Esophagus muscularis mucosa (tissue), 4 donors: ENCODE data around the gene PRF1. TPM values are rescaled to one million over a fixed set of nuclear protein-coding genes. Genes with fewer than 3 reads are reported as not detected.

Experiments used
- DNase-seq: peaks from one replicate; pipeline ENCODE4 v3.0.0-alpha.2; 2017; ENCODE audit errors: extremely low spot score
- H3K27ac ChIP-seq, 4 donors: fragments of 200-600 bp; sonication (generic); replicated peaks in 1 of 4; 1 replicate in 3 of 4; 2 replicates in 1 of 4; pipeline ENCODE4 v1.5.1; 2016 to 2019; ENCODE audit warnings: mild to moderate bottlenecking in 1 of 4
- H3K27me3 ChIP-seq, 4 donors: fragments of 200-600 bp; sonication (generic); one replicate each; pipeline versions ENCODE4 v1.5.1 to v1.6.0; 2016 to 2019
- H3K36me3 ChIP-seq, 4 donors: fragments of 200-600 bp; sonication (generic); one replicate each; pipeline ENCODE4 v1.5.1; 2016 to 2019
- H3K4me1 ChIP-seq, 4 donors: fragments of 200-600 bp; sonication (generic); one replicate each; pipeline ENCODE4 v1.5.1; 2016 to 2019
- H3K4me3 ChIP-seq, 4 donors: fragments of 200-600 bp; sonication (generic); 1 replicate in 2 of 4; 2 replicates in 2 of 4; pipeline ENCODE4 v1.5.1; 2016 to 2019; ENCODE audit warnings: mild to moderate bottlenecking in 4 of 4, moderate library complexity in 1 of 4
- H3K9me3 ChIP-seq, 4 donors: fragments of 200-600 bp; sonication (generic); 1 replicate in 3 of 4; 2 replicates in 1 of 4; pipeline ENCODE4 v1.5.1; 2016 to 2019
- EP300 ChIP-seq: sonication (generic); formaldehyde crosslinking; IDR thresholded peaks from one replicate; pipeline ENCODE4 v1.6.1; 2017; ENCODE audit warnings: antibody characterized with exemption
- POLR2A ChIP-seq: fragments of 450-650 bp; IDR thresholded peaks from one replicate; pipeline ENCODE4 v1.6.1; 2017; ENCODE audit warnings: antibody characterized with exemption, moderate library complexity, mild to moderate bottlenecking, low read depth
- POLR2AphosphoS5 ChIP-seq, 2 donors: sonication (generic); formaldehyde crosslinking; IDR thresholded peaks; one replicate each; pipeline ENCODE4 v1.6.1; 2017; ENCODE audit warnings: antibody characterized with exemption in 2 of 2
- WGBS: methylation state at CpG from one replicate; pipeline ENCODE4 v1.1.5; 2018; 5-methylcytosine and 5-hydroxymethylcytosine counted together
- intact Hi-C: fragments of 100-400 bp; cut with DNase I; formaldehyde crosslinking; loops from one replicate; pipeline ENCODE4 v1.15.1; 2023
- total RNA-seq, 4 donors: library from RNA; depleted of rRNA; stranded (reverse); fragments of >200 nt; gene quantifications; one replicate each; pipeline versions ENCODE4 v1.1.0 to v1.2.1, GENCODE V29; 2016
- TF ChIP-seq, protein P1 (sequence below), 3 experiments: fragments of 200-600 bp in 2 of 3; fragments of 450-650 bp in 1 of 3; sonication (generic) in 2 of 3; IDR thresholded peaks; one replicate each; pipeline ENCODE4 v1.5.1; 2017 to 2019; ENCODE audit warnings: antibody characterized with exemption in 3 of 3, mild to moderate bottlenecking in 2 of 3, moderate library complexity in 1 of 3

Gene PRF1
- total RNA-seq, 4 donors from 2014 or later, result 1.2 to 15.2 (median 2.4) TPM

DNA sequence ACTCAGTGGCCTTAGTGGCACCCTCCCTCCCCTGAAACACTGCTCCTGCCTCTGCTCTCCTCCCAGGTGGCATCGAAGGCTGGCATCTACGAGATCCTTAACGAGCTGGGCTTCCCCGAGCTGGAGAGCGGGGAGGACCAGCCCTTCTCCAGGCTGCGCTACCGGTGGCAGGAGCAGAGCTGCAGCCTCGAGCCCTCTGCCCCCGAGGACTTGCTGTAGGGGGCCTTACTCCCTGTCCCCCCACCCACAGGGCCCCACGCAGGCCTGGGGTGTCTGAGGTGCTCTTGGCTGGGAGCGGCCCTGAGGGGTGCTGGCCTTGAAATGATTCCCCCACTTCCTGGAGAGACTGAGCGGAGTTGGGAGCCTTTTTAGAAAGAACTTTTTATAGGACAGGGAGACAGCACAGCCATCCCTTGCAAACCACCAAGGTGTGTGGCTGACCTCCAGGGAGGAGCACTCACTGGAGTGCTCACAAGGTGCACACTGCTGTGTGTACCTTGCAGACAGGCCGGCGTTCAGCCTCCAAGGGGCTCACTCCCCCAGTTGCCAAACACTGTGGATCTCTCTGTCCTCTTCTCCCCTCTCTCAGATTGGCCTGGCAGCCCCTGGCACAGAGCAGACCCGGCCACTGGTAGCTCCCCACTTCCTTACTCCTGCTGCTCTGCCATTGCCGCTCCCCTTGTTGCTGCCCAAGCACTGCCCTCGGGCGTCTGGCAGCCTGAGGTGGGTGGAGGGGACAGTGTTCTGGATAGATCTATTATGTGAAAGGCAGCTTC, 35.8 kb downstream of the PRF1 start:
- Histone ChIP-seq H3K4me1 (peaks cover 3 to 16% (median 10%) of the 10 kb centered on the region in 4 donors), H3K4me3 (no peak overlapping the region), H3K36me3 (peaks cover 0 to 57% (median 19%) of the 10 kb centered on the region in 4 donors), H3K27ac (no peak overlapping the region), H3K27me3 (no peaks in the 10 kb centered on the region), H3K9me3 (no peaks in the 10 kb centered on the region)
- WGBS, result 88% methylated on average over 15 of the region's 18 CpGs
- TF ChIP-seq POLR2AphosphoS5 (IDR thresholded peaks at IDR 0.05), result no peak
- TF ChIP-seq, protein P1, sequence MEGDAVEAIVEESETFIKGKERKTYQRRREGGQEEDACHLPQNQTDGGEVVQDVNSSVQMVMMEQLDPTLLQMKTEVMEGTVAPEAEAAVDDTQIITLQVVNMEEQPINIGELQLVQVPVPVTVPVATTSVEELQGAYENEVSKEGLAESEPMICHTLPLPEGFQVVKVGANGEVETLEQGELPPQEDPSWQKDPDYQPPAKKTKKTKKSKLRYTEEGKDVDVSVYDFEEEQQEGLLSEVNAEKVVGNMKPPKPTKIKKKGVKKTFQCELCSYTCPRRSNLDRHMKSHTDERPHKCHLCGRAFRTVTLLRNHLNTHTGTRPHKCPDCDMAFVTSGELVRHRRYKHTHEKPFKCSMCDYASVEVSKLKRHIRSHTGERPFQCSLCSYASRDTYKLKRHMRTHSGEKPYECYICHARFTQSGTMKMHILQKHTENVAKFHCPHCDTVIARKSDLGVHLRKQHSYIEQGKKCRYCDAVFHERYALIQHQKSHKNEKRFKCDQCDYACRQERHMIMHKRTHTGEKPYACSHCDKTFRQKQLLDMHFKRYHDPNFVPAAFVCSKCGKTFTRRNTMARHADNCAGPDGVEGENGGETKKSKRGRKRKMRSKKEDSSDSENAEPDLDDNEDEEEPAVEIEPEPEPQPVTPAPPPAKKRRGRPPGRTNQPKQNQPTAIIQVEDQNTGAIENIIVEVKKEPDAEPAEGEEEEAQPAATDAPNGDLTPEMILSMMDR (IDR thresholded peaks at IDR 0.05), result no peak
- no peak for TF ChIP-seq POLR2A
- TF ChIP-seq EP300, result no peak
- intact Hi-C loops, result no loop called here
- DNase-seq, result no peak

- Histone ChIP-seq H3K27ac (no peak overlapping the region), H3K36me3 (peaks cover 0 to 50% (median 19%) of the 10 kb centered on the region in 4 donors), H3K4me3 (no peak overlapping the region), H3K4me1 (peaks cover 12 to 25% (median 18%) of the 10 kb centered on the region in 4 donors), H3K27me3 (no peaks in the 10 kb centered on the region), H3K9me3 (no peaks in the 10 kb centered on the region)
- DNase-seq, result no peak
- 81% methylated on average over 18 of the region's 18 CpGs for WGBS
- intact Hi-C loops, result no loop called here
- TF ChIP-seq, protein P1 (IDR thresholded peaks at IDR 0.05), result no peak
- TF ChIP-seq POLR2A (no peak), EP300 (no peak), POLR2AphosphoS5 (IDR thresholded peaks at IDR 0.05) (no peak)
Observed at GRCh38 chr10:70565556-70566514, 36.7 kb downstream of the PRF1 start.

- no peak for DNase-seq
- intact Hi-C loops, result no loop called here
Observed at GRCh38 chr10:70564901-70565351, 37.6 kb downstream of the PRF1 start.

DNA sequence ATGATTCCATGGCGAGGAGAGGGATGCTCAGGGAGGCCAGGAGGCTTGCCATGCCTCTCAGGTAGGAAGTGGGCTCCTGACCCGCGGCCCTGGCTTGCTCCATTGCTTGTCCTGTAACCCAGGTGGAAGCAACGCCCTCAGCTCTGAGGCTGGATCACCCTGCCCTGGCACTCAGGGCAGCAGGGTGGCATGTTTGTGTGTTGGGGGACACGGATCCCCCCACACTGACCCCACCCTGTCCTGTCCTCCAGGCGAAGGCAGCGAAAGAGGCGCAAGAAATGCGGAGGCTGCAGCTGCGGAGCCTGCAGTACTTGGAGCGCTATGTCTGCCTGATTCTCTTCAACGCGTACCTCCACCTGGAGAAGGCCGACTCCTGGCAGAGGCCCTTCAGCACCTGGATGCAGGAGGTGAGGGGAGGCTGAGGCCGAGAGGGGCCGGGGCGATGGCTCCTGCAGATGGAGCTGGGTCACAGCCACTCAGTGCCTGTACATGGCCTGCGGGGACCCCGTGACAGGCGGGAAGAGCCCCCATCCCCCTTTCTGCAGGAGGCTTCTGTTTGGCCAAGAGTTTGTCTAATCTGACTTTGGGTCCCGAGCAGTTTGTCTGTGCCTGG, 38.3 kb downstream of the PRF1 start:
- WGBS, result 94% methylated on average over 9 of the region's 21 CpGs
- intact Hi-C loops, result no loop called here

More at GRCh38 chr10:70564901-70565351, 37.6 kb downstream of the PRF1 start:
- no peaks in the 10 kb centered on the region for H3K9me3 ChIP-seq
- TF ChIP-seq, protein P1 (IDR thresholded peaks at IDR 0.05), result no peak
- TF ChIP-seq POLR2AphosphoS5 (IDR thresholded peaks at IDR 0.05) (no peak), POLR2A (no peak), EP300 (no peak)
- no peak overlapping the region for H3K4me3 ChIP-seq
- peaks cover 21 to 34% (median 27%) of the 10 kb centered on the region in 4 donors for H3K4me1 ChIP-seq
- H3K27ac ChIP-seq, result no peak overlapping the region
- 85% methylated on average over 3 of the region's 6 CpGs for WGBS
- H3K27me3 ChIP-seq, result no peaks in the 10 kb centered on the region
- peaks cover 0 to 44% (median 19%) of the 10 kb centered on the region in 4 donors for H3K36me3 ChIP-seq

More for the DNA sequence above, 38.3 kb downstream of the PRF1 start:
- no peak overlapping the region for H3K27ac ChIP-seq
- DNase-seq, result no peak
- H3K4me3 ChIP-seq, result no peak overlapping the region
- peaks cover 28 to 41% (median 34%) of the 10 kb centered on the region in 4 donors for H3K4me1 ChIP-seq
- H3K36me3 ChIP-seq, result peaks cover 0 to 39% (median 16%) of the 10 kb centered on the region in 4 donors
- TF ChIP-seq, protein P1 (IDR thresholded peaks at IDR 0.05), result no peak
- TF ChIP-seq POLR2A (no peak), EP300 (no peak), POLR2AphosphoS5 (IDR thresholded peaks at IDR 0.05) (no peak)
- H3K27me3 ChIP-seq, result no peaks in the 10 kb centered on the region
- H3K9me3 ChIP-seq, result no peaks in the 10 kb centered on the region
